ACHN (cell line): ENCODE measurements around the gene EIF2B1.
"Not testable (repeated sequence)": the region's sequence is repeated elsewhere in the genome, so short reads cannot be mapped to it uniquely, and the experiment has no call there.

ENCODE experiments used
- DNase-seq: peaks from one replicate; pipeline ENCODE4 v3.0.0-alpha.2; 2015
- in situ Hi-C: cut with HindIII; loops from 2 replicates; pipeline ENCODE4 v1.10.0; 2017; ENCODE audit warnings: low sequenced_read_pairs, low pct_ligation_motif_present, low pct_unique_long_range_greater_than_20kb

The EIF2B1 gene

DNA sequence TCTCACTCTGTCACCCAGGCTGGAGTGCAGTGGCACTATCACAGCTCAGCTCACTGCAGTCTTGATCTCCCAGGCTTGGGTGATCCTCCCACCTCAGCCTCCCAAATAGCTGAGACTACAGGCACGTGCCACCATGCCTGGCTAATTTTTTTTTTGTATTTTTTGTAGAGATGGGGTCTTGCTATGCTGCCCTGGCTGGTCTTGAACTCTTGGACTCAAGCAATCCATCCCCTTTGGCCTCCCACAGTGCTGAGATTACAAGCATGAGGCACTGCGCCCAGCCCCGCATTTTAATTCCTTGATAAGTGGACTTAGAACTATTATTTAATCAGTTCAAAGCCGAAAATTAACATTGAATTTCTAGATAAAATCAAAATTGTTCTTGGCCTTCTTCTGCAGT, 54.7 kb downstream of the EIF2B1 start:
- DNase-seq, in situ Hi-C loops: not testable (repeated sequence)

DNA sequence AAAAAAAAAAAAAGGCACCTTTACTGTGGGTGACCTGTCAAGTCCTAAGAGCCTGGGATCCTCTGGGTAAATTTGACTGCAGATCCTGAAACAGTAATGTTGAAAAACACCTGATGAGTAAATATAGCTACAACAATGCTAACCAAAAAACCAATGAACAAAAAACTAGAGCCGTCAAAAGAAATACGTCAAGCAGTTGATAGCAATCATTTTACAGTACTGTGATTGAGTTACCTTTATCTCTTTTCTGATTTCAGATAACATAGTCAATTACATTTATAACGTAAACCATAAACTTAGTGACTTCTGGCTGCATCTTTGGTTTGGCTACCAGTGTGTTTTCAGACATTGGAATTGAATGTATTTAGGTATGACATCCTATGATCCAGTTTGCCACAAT, 55.2 kb downstream of the EIF2B1 start:
- DNase-seq, result no peak
- in situ Hi-C loops, result no loop called here

DNA sequence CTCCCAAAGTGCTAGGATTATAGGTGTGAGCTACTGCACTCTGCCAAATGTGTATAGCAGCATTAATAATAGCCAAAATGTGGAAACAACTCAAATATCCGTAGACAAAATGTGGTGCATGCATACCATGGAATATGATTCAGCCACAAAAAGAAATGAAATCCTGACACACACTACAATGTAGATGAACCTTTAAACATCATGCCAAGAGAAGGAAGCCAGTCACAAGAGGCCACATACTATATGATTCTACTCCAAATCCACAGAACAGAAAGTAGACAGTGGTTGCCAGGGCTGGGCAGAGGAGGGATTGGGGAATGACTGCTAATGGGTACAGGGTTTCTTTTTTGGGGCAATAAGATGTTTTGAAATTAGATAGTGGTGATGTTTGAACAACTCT, 56.9 kb downstream of the EIF2B1 start:
- in situ Hi-C loops, result no loop called here
- DNase-seq, result no peak

DNA sequence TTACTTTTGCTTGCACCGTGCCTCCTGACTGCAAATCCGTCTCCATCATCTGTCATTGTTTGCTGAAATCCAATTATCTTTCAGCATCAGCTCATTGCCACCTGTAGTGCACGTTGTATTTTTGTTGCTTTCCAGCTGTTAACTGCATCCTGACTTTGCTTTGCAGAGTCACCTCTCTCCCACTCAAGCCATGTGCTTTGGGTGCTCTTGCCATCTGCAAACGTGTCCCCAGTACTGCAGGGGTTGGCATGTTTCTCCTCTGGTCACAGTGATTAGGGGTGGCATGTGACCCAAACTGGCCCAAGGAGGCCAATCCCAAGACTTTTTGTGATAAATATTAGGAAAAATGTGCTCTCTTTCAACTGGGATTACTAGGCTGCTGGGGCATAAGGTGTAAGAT, 59.6 kb downstream of the EIF2B1 start:
- DNase-seq, result no peak
- in situ Hi-C loops, result no loop called here

DNA sequence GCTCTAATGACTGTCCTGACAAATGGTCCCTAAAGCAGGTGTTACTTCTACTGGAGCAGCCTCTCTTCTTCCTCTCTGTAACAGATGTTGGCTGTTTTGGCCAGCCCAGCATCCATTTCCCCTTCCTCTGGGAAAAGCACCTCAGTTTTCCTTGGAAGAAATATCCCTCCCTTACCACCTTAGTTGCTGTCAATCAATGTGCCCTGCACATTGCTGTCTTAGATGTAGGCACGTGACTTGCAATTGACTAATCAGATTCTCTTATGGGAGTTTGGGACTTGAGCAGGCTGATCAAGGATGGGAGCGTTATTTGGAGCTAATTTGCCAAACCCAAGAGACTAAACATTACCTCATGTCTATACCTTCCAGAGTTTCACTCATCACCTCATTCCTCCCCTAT, 61.1 kb downstream of the EIF2B1 start:
- in situ Hi-C loops, result no loop called here
- no peak for DNase-seq

DNA sequence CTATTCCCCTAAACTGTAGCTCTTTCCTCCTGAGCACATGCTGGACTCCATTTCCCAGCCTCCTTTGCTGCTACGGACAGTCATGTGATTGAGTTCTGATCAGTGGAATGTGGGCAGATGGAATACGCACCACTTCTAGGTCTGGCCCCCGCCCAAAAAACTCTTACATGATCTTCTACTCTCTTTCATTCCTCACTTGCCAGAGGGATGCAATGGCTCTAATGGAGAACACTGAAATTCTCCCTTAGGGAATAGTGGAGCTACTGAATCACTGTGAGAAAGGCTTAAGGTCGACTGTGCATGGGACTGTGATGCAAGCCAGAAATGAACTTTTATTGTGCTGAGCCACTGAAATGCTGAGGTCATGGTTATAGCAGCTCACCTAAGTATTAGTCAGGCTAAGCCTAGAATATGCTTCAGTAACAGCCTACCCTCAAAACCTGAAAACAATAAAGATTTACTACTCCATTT, 62.1 kb downstream of the EIF2B1 start:
- DNase-seq, result no peak
- in situ Hi-C loops, result no loop called here
